HCT116 (cell line): Measurements from ENCODE around the gene FRMD4A. TPM values are rescaled to one million over a fixed set of nuclear protein-coding genes. Genes with fewer than 3 reads are reported as not detected.
"Not testable (repeated sequence)": the region's sequence is repeated elsewhere in the genome, so short reads cannot be mapped to it uniquely, and the experiment has no call there.

ENCODE experiments used
- ATAC-seq: fragments of 200-7000 bp; cut with Tn5 transposase; 2 replicates; pipeline ENCODE4 v1.9.1; 2020; ENCODE audit warnings: mild to moderate bottlenecking, moderate library complexity
- BruUV-seq: library from RNA; stranded (reverse); fragments of 400-500 nt; replicated peaks from 2 replicates; lab custom pipeline; 2021; lab: Mats Ljungman, UMichigan
- CTCF ChIA-PET: fragments of 300-600 bp; sonication (Branson Sonifier 250); formaldehyde crosslinking; loops from one replicate; lab custom pipeline; 2021; ENCODE audit warnings: antibody characterized with exemption; lab: Charles Lee
- POLR2A ChIA-PET: fragments of 300-600, 350-600 bp; sonication (Branson Sonifier 250); formaldehyde crosslinking; loops from one replicate; lab custom pipeline; 2021; ENCODE audit warnings: antibody characterized with exemption; lab: Charles Lee
- RAD21 ChIA-PET, 2 experiments: fragments of 300-600 bp; sonication (Branson Sonifier 250); formaldehyde crosslinking; loops; one replicate each; lab custom pipeline; 2023; ENCODE audit warnings: low total read pairs in 2 of 2; ENCODE audit not compliant: uncharacterized antibody in 2 of 2, unreplicated experiment in 2 of 2, low non-redundant PET in 1 of 2; lab: Charles Lee
- DNase-seq: peaks from one replicate; pipeline ENCODE4 v3.0.0-alpha.2; 2010; ENCODE audit warnings: low read depth, low spot score
- H2AFZ ChIP-seq: fragments of 200-600 bp; shearing (Covaris generic), sonication (generic); 2 replicates; pipeline ENCODE4 v1.6.1; 2017; ENCODE audit warnings: low read depth, mixed run types, mixed read lengths, antibody characterized with exemption, low read length; ENCODE audit not compliant: poor library complexity, severe bottlenecking
- H3K27ac ChIP-seq: 2 replicates; pipeline ENCODE4 v1.5.1; 2012; ENCODE audit warnings: low read depth, low read length
- H3K27me3 ChIP-seq: fragments of 200-600 bp; sonication (generic); 2 replicates; pipeline ENCODE4 v1.6.1; 2016; ENCODE audit warnings: mixed run types, low read length, mixed read lengths; ENCODE audit not compliant: insufficient read depth
- H3K36me3 ChIP-seq, 2 experiments: fragments of 200-500 bp in 1 of 2; fragments of 200-600 bp in 1 of 2; sonication (Bioruptor generic) in 1 of 2; sonication (generic) in 1 of 2; 2 replicates each; pipeline versions ENCODE4 v1.5.1 to v1.6.1; 2014 to 2016; ENCODE audit warnings: low read length in 2 of 2, inconsistent platforms in 1 of 2, mixed read lengths in 1 of 2, mixed run types in 1 of 2; ENCODE audit not compliant: insufficient read depth in 2 of 2, control insufficient read depth in 1 of 2
- H3K4me1 ChIP-seq, 2 experiments: fragments of 200-600 bp in 1 of 2; sonication (generic) in 1 of 2; 2 replicates each; pipeline versions ENCODE4 v1.5.1 to v1.6.1; 2012 to 2017; ENCODE audit warnings: low read length in 2 of 2, inconsistent platforms in 1 of 2, mild to moderate bottlenecking in 1 of 2, mixed read lengths in 1 of 2, mixed run types in 1 of 2, moderate library complexity in 1 of 2; ENCODE audit not compliant: insufficient read depth in 2 of 2, control insufficient read depth in 1 of 2
- H3K4me2 ChIP-seq: fragments of 200-600 bp; sonication (generic); 2 replicates; pipeline ENCODE4 v1.6.1; 2017; ENCODE audit warnings: mixed run types, low read length, mixed read lengths
- H3K4me3 ChIP-seq, 2 experiments: fragments of 200-600 bp in 1 of 2; sonication (generic) in 1 of 2; replicated peaks in 1 of 2; 2 replicates each; pipeline ENCODE4 v1.5.1; 2011 to 2016; ENCODE audit warnings: low read length in 2 of 2, control low read depth in 1 of 2, low read depth in 1 of 2, mild to moderate bottlenecking in 1 of 2, mixed read lengths in 1 of 2, mixed run types in 1 of 2
- H3K79me2 ChIP-seq: fragments of 200-600 bp; sonication (generic); 2 replicates; pipeline ENCODE4 v1.6.1; 2017; ENCODE audit warnings: mild to moderate bottlenecking, mixed run types, low read length, moderate library complexity, mixed read lengths; ENCODE audit not compliant: insufficient read depth
- H3K9ac ChIP-seq: fragments of 200-600 bp; sonication (generic); 2 replicates; pipeline ENCODE4 v1.6.1; 2016; ENCODE audit warnings: low read length, mixed read lengths
- H3K9me2 ChIP-seq: fragments of 200-600 bp; sonication (generic), shearing (Covaris generic); 2 replicates; pipeline ENCODE4 v1.6.1; 2017; ENCODE audit warnings: mixed run types, mild to moderate bottlenecking, moderate library complexity; ENCODE audit not compliant: insufficient read depth
- H3K9me3 ChIP-seq, 2 experiments: fragments of 200-500 bp in 1 of 2; fragments of 200-600 bp in 1 of 2; sonication (Bioruptor generic) in 1 of 2; sonication (generic) in 1 of 2; 2 replicates each; pipeline ENCODE4 v1.6.1; 2014 to 2017; ENCODE audit warnings: low read length in 2 of 2, mixed read lengths in 2 of 2, inconsistent platforms in 1 of 2, low read depth in 1 of 2, mild to moderate bottlenecking in 1 of 2, mixed run types in 1 of 2, moderate library complexity in 1 of 2; ENCODE audit not compliant: control insufficient read depth in 1 of 2, insufficient read depth in 1 of 2
- H4K20me1 ChIP-seq: fragments of 200-600 bp; sonication (generic), shearing (Covaris generic); 2 replicates; pipeline ENCODE4 v1.6.1; 2017; ENCODE audit warnings: mixed run types, mild to moderate bottlenecking, moderate library complexity; ENCODE audit not compliant: insufficient read depth
- EGR1 ChIP-seq: IDR thresholded peaks from 2 replicates; pipeline ENCODE4 v1.6.1; 2012; ENCODE audit warnings: low read depth
- ELF1 ChIP-seq: IDR thresholded peaks from 2 replicates; pipeline ENCODE4 v1.6.1; 2012; ENCODE audit warnings: low read depth, borderline replicate concordance
- EZH2 ChIP-seq: fragments of 200-600 bp; sonication (generic); IDR thresholded peaks from 2 replicates; pipeline ENCODE4 v1.6.1; 2017; ENCODE audit warnings: antibody characterized with exemption, mixed run types
- POLR2AphosphoS5 ChIP-seq: IDR thresholded peaks from 2 replicates; pipeline ENCODE4 v1.6.1; 2011; ENCODE audit warnings: mild to moderate bottlenecking, low read depth, low read length, moderate library complexity
- RAD21 ChIP-seq: IDR thresholded peaks from 2 replicates; pipeline ENCODE4 v1.6.1; 2012; ENCODE audit warnings: low read depth, mild to moderate bottlenecking
- TCF7L2 ChIP-seq: IDR thresholded peaks from 2 replicates; pipeline ENCODE4 v1.7.0; 2011; ENCODE audit warnings: borderline replicate concordance, inconsistent platforms; ENCODE audit not compliant: insufficient read depth, insufficient read length; ENCODE audit errors: extremely low read depth
- ZFX ChIP-seq: fragments of 450-650 bp; IDR thresholded peaks from 2 replicates; pipeline ENCODE4 v1.6.1; 2017
- intact Hi-C: fragments of 100-400 bp; cut with micrococcal nuclease; formaldehyde crosslinking; loops from 2 replicates; pipeline ENCODE4 v1.10.0; 2022
- total RNA-seq: library from RNA; stranded (reverse); gene quantifications from one replicate; pipeline ENCODE4 v1.2.1, GENCODE V29; 2021; ENCODE audit not compliant: unreplicated experiment
- TF ChIP-seq, protein P1 (sequence below): IDR thresholded peaks from 2 replicates; pipeline ENCODE4 v1.6.1; 2012
- TF ChIP-seq, protein P2 (sequence below), 3 experiments: fragments of 200-600 bp in 1 of 3; sonication (generic) in 1 of 3; IDR thresholded peaks in 2 of 3; conservative IDR thresholded peaks in 1 of 3; 2 replicates each; pipeline ENCODE4 v1.5.1; 2012 to 2017; ENCODE audit warnings: low read depth in 2 of 3, low read length in 2 of 3, antibody characterized with exemption in 1 of 3, borderline replicate concordance in 1 of 3, control low read depth in 1 of 3, mild to moderate bottlenecking in 1 of 3, mixed read lengths in 1 of 3, mixed run types in 1 of 3, moderate library complexity in 1 of 3; ENCODE audit not compliant: insufficient read depth in 1 of 3

Gene FRMD4A
- total RNA-seq, 1 experiment from 2014 or later: 0.20 TPM

DNA sequence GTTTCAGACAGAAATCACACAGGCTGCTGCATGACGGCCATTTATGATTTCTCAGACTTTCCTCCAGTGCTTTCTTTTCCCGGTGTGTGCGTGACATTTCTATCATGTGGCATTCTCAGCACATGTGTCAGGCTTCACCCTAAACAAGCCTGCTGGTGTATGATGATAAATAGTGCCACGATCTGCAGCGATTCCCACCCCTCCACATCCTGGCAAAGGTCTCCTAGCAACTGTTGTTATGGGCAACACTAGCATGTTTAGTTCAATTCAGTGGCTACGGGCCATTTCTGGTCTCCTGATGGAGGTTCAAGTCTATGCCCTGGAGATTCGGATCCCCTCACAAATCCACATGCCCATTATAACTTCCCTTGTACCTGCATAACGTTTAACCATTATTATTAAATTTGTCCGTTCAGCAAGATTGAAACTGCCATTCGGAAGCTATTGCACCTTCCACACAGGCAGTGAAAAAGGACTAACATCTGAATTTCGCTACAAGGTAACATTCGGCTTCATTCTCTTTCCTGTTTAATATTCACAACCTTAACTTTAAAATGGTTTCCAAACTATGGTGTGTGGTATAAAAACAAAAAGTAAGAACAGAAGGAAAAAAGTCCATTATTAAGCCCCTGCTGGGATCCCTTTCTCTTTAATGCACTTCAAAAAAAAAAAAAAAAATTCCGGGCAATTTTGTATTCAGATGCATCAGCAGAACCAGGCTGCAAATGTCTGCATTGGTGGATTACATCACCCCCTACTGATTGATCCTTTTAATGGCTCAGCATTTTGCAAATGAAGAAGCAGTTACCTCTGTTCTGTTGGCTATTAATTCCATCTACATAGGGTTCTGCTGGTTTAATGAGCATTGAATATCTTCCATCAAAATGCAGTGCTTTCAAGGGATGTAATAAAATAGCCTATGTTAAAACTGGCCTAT lies 90.2 kb downstream of the FRMD4A start:
- Histone ChIP-seq H3K4me1 (peaks cover 2 to 18% of the 10 kb centered on the region in 2 experiments; a peak in 3 of 4 replicates), H4K20me1 (no peaks in the 10 kb centered on the region), H3K9me2 (no peaks in the 10 kb centered on the region), H3K9me3 (no peaks in the 10 kb centered on the region), H2AFZ (no peak overlapping the region), H3K9ac (no peak overlapping the region), H3K27me3 (peaks cover 33% of the 10 kb centered on the region; the same call in 1 of the 2 replicates), H3K36me3 (no peaks in the 10 kb centered on the region)
- POLR2A ChIA-PET: no interaction called here
- RAD21 ChIA-PET: no interaction called here
- intact Hi-C loops: no loop called here
- no peak for DNase-seq
- ATAC-seq: no peak
- TF ChIP-seq TCF7L2: no peak
- no peak for TF ChIP-seq RAD21
- TF ChIP-seq, protein P1, sequence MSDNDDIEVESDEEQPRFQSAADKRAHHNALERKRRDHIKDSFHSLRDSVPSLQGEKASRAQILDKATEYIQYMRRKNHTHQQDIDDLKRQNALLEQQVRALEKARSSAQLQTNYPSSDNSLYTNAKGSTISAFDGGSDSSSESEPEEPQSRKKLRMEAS: no peak
- no peak for TF ChIP-seq ZFX
- TF ChIP-seq ELF1: no peak
- TF ChIP-seq EZH2: no peak
- TF ChIP-seq EGR1: no peak
- TF ChIP-seq, protein P2, sequence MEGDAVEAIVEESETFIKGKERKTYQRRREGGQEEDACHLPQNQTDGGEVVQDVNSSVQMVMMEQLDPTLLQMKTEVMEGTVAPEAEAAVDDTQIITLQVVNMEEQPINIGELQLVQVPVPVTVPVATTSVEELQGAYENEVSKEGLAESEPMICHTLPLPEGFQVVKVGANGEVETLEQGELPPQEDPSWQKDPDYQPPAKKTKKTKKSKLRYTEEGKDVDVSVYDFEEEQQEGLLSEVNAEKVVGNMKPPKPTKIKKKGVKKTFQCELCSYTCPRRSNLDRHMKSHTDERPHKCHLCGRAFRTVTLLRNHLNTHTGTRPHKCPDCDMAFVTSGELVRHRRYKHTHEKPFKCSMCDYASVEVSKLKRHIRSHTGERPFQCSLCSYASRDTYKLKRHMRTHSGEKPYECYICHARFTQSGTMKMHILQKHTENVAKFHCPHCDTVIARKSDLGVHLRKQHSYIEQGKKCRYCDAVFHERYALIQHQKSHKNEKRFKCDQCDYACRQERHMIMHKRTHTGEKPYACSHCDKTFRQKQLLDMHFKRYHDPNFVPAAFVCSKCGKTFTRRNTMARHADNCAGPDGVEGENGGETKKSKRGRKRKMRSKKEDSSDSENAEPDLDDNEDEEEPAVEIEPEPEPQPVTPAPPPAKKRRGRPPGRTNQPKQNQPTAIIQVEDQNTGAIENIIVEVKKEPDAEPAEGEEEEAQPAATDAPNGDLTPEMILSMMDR (IDR thresholded peaks at IDR 0.05 in 2 of 3, conservative IDR thresholded peaks at IDR 0.05 in 1 of 3; ENCODE audit: borderline replicate concordance in 1 of 3, insufficient read depth in 1 of 3, low read depth in 2 of 3, low read length in 2 of 3): no peak
- no peak for TF ChIP-seq POLR2AphosphoS5
- TF ChIP-seq, all 23 proteins: peak for 0
- H3K79me2 ChIP-seq: no peaks in the 10 kb centered on the region
- CTCF ChIA-PET: no interaction called here
- BruUV-seq: no TSS peak
- H3K4me3 ChIP-seq: no peak overlapping the region
- no peak overlapping the region for H3K27ac ChIP-seq
- H3K4me2 ChIP-seq: no peak overlapping the region

DNA sequence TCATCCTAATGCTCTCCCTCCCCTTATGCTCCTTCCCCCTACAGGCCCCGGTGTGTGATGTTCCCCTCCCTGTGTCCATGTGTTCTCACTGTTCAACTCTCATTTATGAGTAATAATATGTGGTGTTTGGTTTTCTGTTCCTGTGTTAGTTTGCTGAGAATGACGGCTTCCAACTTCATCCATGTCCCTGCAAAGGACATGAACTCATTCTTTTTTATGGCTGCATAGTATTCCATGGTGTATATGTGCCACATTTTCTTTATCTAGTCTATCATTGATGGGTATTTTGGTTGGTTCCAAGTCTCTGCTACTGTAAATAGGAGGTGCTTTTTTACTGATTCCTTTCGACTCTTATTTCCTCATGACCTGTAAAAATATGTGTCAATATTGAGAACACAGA lies 92.1 kb downstream of the FRMD4A start:
- H3K4me2 ChIP-seq, H2AFZ ChIP-seq, H3K9ac ChIP-seq, H3K9me3 ChIP-seq, H3K79me2 ChIP-seq, H3K9me2 ChIP-seq, POLR2A ChIA-PET, RAD21 ChIA-PET, H3K36me3 ChIP-seq, H4K20me1 ChIP-seq, DNase-seq, H3K4me3 ChIP-seq, CTCF ChIA-PET, intact Hi-C loops, H3K27ac ChIP-seq, H3K4me1 ChIP-seq, BruUV-seq, ATAC-seq: not testable (repeated sequence)
- peaks cover 44% of the 10 kb centered on the region for H3K27me3 ChIP-seq
